ENCODE results near the gene BAZ2A.

The BAZ2A gene

GRCh38 chr12:56671608-56672007, 41.5 kb upstream of the BAZ2A start:
- Histone ChIP-seq H3K27ac (replicated peaks; ENCODE audit: low read length) (no peak overlapping the region), H3K18ac (ENCODE audit: low read length) (no peak overlapping the region), H3K4ac (ENCODE audit: low read length) (no peak overlapping the region), H3K36me3 (replicated peaks in 1 of 2; ENCODE audit: control insufficient read depth in 2 of 2, insufficient read depth in 2 of 2, low read length in 2 of 2) (peaks cover 24 to 93% of the 10 kb centered on the region in 2 donors), H2AK5ac (ENCODE audit: low read depth, low read length) (no peak overlapping the region), H2BK120ac (ENCODE audit: low read depth, low read length) (no peak overlapping the region), H3K4me3 (ENCODE audit: low read length in 2 of 2) (no peak overlapping the region), H2AFZ (ENCODE audit: low read length) (no peak overlapping the region), H3K9me3 (replicated peaks in 1 of 2; ENCODE audit: control insufficient read depth in 2 of 2, insufficient read depth in 1 of 2, low read depth in 1 of 2, low read length in 2 of 2) (no peaks in the 10 kb centered on the region), H2BK12ac (ENCODE audit: low read length) (no peak overlapping the region), H2BK15ac (ENCODE audit: low read length) (no peak overlapping the region), H3K14ac (ENCODE audit: low read length) (no peak overlapping the region), H4K91ac (ENCODE audit: low read depth, low read length, poor library complexity) (no peak overlapping the region), H3K4me2 (ENCODE audit: insufficient read depth, low read length, poor library complexity, severe bottlenecking) (no peak overlapping the region), H3K23ac (ENCODE audit: low read depth, low read length, poor library complexity) (no peak overlapping the region), H3K27me3 (ENCODE audit: control insufficient read depth in 3 of 3, insufficient read depth in 3 of 3, low read depth in 1 of 3, low read length in 3 of 3) (no peaks in the 10 kb centered on the region), H3K79me1 (ENCODE audit: low read depth, low read length) (peaks cover under 1% of the 10 kb centered on the region), H4K8ac (ENCODE audit: low read depth, low read length) (no peak overlapping the region), H3K9ac (ENCODE audit: low read depth, low read length, poor library complexity) (no peak overlapping the region), H2BK5ac (ENCODE audit: low read length) (no peak overlapping the region), H3K4me1 (ENCODE audit: control insufficient read depth in 2 of 2, insufficient read depth in 1 of 2, low read depth in 1 of 2, low read length in 2 of 2) (no peaks in the 10 kb centered on the region)
- WGBS, 2 donors (ENCODE audit: extremely low coverage in 2 of 2, insufficient read length in 2 of 2, insufficient replicate concordance in 1 of 2) = no CpG with 5 or more reads among the region's 2 CpGs
- no peak for DNase-seq (ENCODE audit: low spot score)

DNA sequence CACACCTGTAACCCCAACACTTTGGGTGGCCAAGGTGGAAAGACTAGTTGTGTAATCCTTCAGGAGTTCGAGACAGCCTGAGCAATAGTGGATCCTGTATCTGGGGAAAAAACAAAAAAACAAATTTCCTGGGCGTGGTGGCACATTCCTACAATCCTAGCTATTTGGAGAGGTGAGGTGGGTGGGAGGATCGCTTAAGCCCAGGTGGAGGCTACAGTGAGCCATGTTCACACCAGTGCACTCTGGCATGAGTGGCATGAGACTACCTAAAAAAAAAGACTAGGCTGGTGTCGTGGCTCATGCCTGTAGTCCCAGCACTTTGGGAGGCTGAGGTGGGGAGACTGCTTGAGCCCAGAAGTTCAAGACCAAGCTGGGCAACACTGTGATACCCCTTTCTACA, 40.7 kb upstream of the BAZ2A start:
- no peak overlapping the region for H2BK15ac ChIP-seq (ENCODE audit: low read length)
- H3K9ac ChIP-seq (ENCODE audit: low read depth, low read length, poor library complexity) = no peak overlapping the region
- no peak overlapping the region for H4K8ac ChIP-seq (ENCODE audit: low read depth, low read length)
- H3K4me1 ChIP-seq (ENCODE audit: control insufficient read depth in 2 of 2, insufficient read depth in 1 of 2, low read depth in 1 of 2, low read length in 2 of 2) = no peaks in the 10 kb centered on the region
- no peak overlapping the region for H3K27ac ChIP-seq (replicated peaks; ENCODE audit: low read length)
- H2AFZ ChIP-seq (ENCODE audit: low read length) = no peak overlapping the region
- no peak overlapping the region for H2BK5ac ChIP-seq (ENCODE audit: low read length)
- WGBS, 2 donors (ENCODE audit: extremely low coverage in 2 of 2, insufficient read length in 2 of 2, insufficient replicate concordance in 1 of 2) = no CpG with 5 or more reads among the region's 4 CpGs
- DNase-seq (ENCODE audit: low spot score) = no peak
- H2BK12ac ChIP-seq (ENCODE audit: low read length) = no peak overlapping the region
- H2AK5ac ChIP-seq (ENCODE audit: low read depth, low read length) = no peak overlapping the region
- H2BK120ac ChIP-seq (ENCODE audit: low read depth, low read length) = no peak overlapping the region
- no peak overlapping the region for H3K23ac ChIP-seq (ENCODE audit: low read depth, low read length, poor library complexity)
- peaks cover 26 to 93% of the 10 kb centered on the region in 2 donors for H3K36me3 ChIP-seq (replicated peaks in 1 of 2; ENCODE audit: control insufficient read depth in 2 of 2, insufficient read depth in 2 of 2, low read length in 2 of 2)
- H3K79me1 ChIP-seq (ENCODE audit: low read depth, low read length) = peaks cover 1% of the 10 kb centered on the region
- no peak overlapping the region for H3K18ac ChIP-seq (ENCODE audit: low read length)
- H3K27me3 ChIP-seq (ENCODE audit: control insufficient read depth in 3 of 3, insufficient read depth in 3 of 3, low read depth in 1 of 3, low read length in 3 of 3) = no peaks in the 10 kb centered on the region
- H3K14ac ChIP-seq (ENCODE audit: low read length) = no peak overlapping the region
- no peak overlapping the region for H3K4me2 ChIP-seq (ENCODE audit: insufficient read depth, low read length, poor library complexity, severe bottlenecking)
- H4K91ac ChIP-seq (ENCODE audit: low read depth, low read length, poor library complexity) = no peak overlapping the region
- H3K4me3 ChIP-seq (ENCODE audit: low read length in 2 of 2) = no peak overlapping the region
- no peak overlapping the region for H3K4ac ChIP-seq (ENCODE audit: low read length)
- H3K9me3 ChIP-seq (replicated peaks in 1 of 2; ENCODE audit: control insufficient read depth in 2 of 2, insufficient read depth in 1 of 2, low read depth in 1 of 2, low read length in 2 of 2) = no peaks in the 10 kb centered on the region

DNA sequence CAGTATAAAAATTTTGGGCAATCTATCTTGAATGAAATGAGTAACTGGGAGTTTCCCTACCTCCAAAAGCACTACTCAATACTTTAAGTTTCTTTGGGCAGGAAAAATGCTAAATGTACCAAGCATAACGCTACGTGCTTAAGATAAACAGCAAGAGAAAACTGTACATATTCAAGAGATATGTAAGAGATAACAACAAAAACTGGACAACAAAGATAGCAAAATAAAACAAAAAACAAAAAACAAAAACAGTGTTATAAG, 38.0 kb upstream of the BAZ2A start:
- no peak overlapping the region for H3K9ac ChIP-seq (ENCODE audit: low read depth, low read length, poor library complexity)
- no peaks in the 10 kb centered on the region for H3K4me1 ChIP-seq (ENCODE audit: control insufficient read depth in 2 of 2, insufficient read depth in 1 of 2, low read depth in 1 of 2, low read length in 2 of 2)
- H3K23ac ChIP-seq (ENCODE audit: low read depth, low read length, poor library complexity) = no peak overlapping the region
- no CpG with 5 or more reads among the region's 2 CpGs for WGBS, 2 donors (ENCODE audit: extremely low coverage in 2 of 2, insufficient read length in 2 of 2, insufficient replicate concordance in 1 of 2)
- no peak overlapping the region for H2AK5ac ChIP-seq (ENCODE audit: low read depth, low read length)
- no peak overlapping the region for H3K27ac ChIP-seq (replicated peaks; ENCODE audit: low read length)
- no peak overlapping the region for H2BK15ac ChIP-seq (ENCODE audit: low read length)
- no peak overlapping the region for H4K8ac ChIP-seq (ENCODE audit: low read depth, low read length)
- no peak overlapping the region for H3K4me2 ChIP-seq (ENCODE audit: insufficient read depth, low read length, poor library complexity, severe bottlenecking)
- peaks cover 29 to 100% of the 10 kb centered on the region in 2 donors for H3K36me3 ChIP-seq (replicated peaks in 1 of 2; ENCODE audit: control insufficient read depth in 2 of 2, insufficient read depth in 2 of 2, low read length in 2 of 2)
- H3K9me3 ChIP-seq (replicated peaks in 1 of 2; ENCODE audit: control insufficient read depth in 2 of 2, insufficient read depth in 1 of 2, low read depth in 1 of 2, low read length in 2 of 2) = no peaks in the 10 kb centered on the region
- no peak overlapping the region for H3K4me3 ChIP-seq (ENCODE audit: low read length in 2 of 2)
- no peak overlapping the region for H2BK12ac ChIP-seq (ENCODE audit: low read length)
- H3K18ac ChIP-seq (ENCODE audit: low read length) = no peak overlapping the region
- no peak overlapping the region for H3K4ac ChIP-seq (ENCODE audit: low read length)
- no peak overlapping the region for H2BK120ac ChIP-seq (ENCODE audit: low read depth, low read length)
- no peak overlapping the region for H2AFZ ChIP-seq (ENCODE audit: low read length)
- H4K91ac ChIP-seq (ENCODE audit: low read depth, low read length, poor library complexity) = no peak overlapping the region
- DNase-seq (ENCODE audit: low spot score) = no peak
- H3K79me1 ChIP-seq (ENCODE audit: low read depth, low read length) = peaks cover 1% of the 10 kb centered on the region
- H2BK5ac ChIP-seq (ENCODE audit: low read length) = no peak overlapping the region
- H3K27me3 ChIP-seq (ENCODE audit: control insufficient read depth in 3 of 3, insufficient read depth in 3 of 3, low read depth in 1 of 3, low read length in 3 of 3) = no peaks in the 10 kb centered on the region
- H3K14ac ChIP-seq (ENCODE audit: low read length) = no peak overlapping the region

DNA sequence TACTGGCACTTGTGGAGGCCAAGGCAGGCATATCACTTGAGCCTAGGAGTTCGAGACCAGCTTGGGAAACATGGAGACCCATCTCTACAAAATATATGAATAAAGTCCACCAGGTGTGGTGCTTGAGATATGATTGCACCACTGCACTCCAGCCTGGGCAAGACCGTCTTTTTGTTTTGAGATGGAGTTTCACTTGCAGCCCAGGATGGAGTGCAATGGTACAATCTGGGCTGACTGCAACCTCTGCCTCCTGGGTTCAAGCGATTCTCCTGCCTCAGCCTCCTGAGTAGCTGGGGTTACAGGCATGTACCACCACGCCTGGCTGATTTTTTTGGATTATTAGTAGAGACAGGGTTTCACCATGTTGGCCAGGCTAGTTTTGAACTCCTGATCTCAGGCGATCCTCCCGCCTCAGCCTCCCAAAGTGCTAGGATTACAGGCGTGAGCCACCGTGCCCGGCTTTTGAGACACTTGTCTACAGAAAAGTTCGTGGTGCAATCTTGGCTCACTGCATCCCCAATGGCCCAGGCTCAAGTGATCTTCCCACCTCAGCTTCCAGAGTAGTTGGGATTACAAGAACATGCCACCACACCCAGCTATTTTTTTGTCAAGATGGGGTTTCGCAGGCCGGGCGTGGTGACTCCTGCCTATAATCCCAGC, 32.0 kb upstream of the BAZ2A start:
- no peak overlapping the region for H4K91ac ChIP-seq (ENCODE audit: low read depth, low read length, poor library complexity)

More for the DNA sequence above, 32.0 kb upstream of the BAZ2A start:
- Histone ChIP-seq H2BK5ac (ENCODE audit: low read length) (no peak overlapping the region), H3K23ac (ENCODE audit: low read depth, low read length, poor library complexity) (no peak overlapping the region), H3K4ac (ENCODE audit: low read length) (no peak overlapping the region), H3K36me3 (replicated peaks in 1 of 2; ENCODE audit: control insufficient read depth in 2 of 2, insufficient read depth in 2 of 2, low read length in 2 of 2) (peaks cover 7 to 61% of the 10 kb centered on the region in 2 donors), H3K27me3 (ENCODE audit: control insufficient read depth in 3 of 3, insufficient read depth in 3 of 3, low read depth in 1 of 3, low read length in 3 of 3) (no peaks in the 10 kb centered on the region), H3K79me1 (ENCODE audit: low read depth, low read length) (peaks cover 1% of the 10 kb centered on the region), H2BK120ac (ENCODE audit: low read depth, low read length) (no peak overlapping the region), H2BK12ac (ENCODE audit: low read length) (no peak overlapping the region), H3K4me1 (ENCODE audit: control insufficient read depth in 2 of 2, insufficient read depth in 1 of 2, low read depth in 1 of 2, low read length in 2 of 2) (no peaks in the 10 kb centered on the region), H3K4me3 (ENCODE audit: low read length in 2 of 2) (no peak overlapping the region), H3K4me2 (ENCODE audit: insufficient read depth, low read length, poor library complexity, severe bottlenecking) (no peak overlapping the region), H3K27ac (replicated peaks; ENCODE audit: low read length) (no peak overlapping the region), H4K8ac (ENCODE audit: low read depth, low read length) (no peak overlapping the region), H2AFZ (ENCODE audit: low read length) (no peak overlapping the region), H3K14ac (ENCODE audit: low read length) (no peak overlapping the region), H2AK5ac (ENCODE audit: low read depth, low read length) (no peak overlapping the region), H3K9ac (ENCODE audit: low read depth, low read length, poor library complexity) (no peak overlapping the region), H2BK15ac (ENCODE audit: low read length) (no peak overlapping the region), H3K9me3 (replicated peaks in 1 of 2; ENCODE audit: control insufficient read depth in 2 of 2, insufficient read depth in 1 of 2, low read depth in 1 of 2, low read length in 2 of 2) (no peaks in the 10 kb centered on the region), H3K18ac (ENCODE audit: low read length) (no peak overlapping the region)
- DNase-seq (ENCODE audit: low spot score) = no peak
- WGBS, 2 donors (ENCODE audit: extremely low coverage in 2 of 2, insufficient read length in 2 of 2, insufficient replicate concordance in 1 of 2) = no CpG with 5 or more reads among the region's 13 CpGs
